Left kidney (tissue), 2 donors: ENCODE data around the gene SLC10A7. TPM values are rescaled to one million over a fixed set of nuclear protein-coding genes. Genes with fewer than 3 reads are reported as not detected.

ENCODE experiments used
- DNase-seq: peaks from one replicate; pipeline ENCODE4 v3.0.0-alpha.2; 2013
- polyA plus RNA-seq: library from polyadenylated mRNA; unstranded; fragments of 120-200 nt; gene quantifications from one replicate; pipeline ENCODE4 v1.2.1, GENCODE V29; 2013; ENCODE audit not compliant: insufficient read length

SLC10A7 gene
- polyA plus RNA-seq, 1 donor: 15.6 TPM

GRCh38 chr4:146310319-146311021 lies 211.3 kb downstream of the SLC10A7 start:
- DNase-seq: no peak

GRCh38 chr4:146308951-146309350 lies 212.8 kb downstream of the SLC10A7 start:
- DNase-seq: no peak

GRCh38 chr4:146302822-146303221 lies 218.9 kb downstream of the SLC10A7 start:
- no peak for DNase-seq

GRCh38 chr4:146299607-146300006 lies 222.1 kb downstream of the SLC10A7 start:
- DNase-seq: no peak

GRCh38 chr4:146294776-146295175 lies 227.0 kb downstream of the SLC10A7 start:
- DNase-seq: no peak

GRCh38 chr4:146292508-146292907 lies 229.2 kb downstream of the SLC10A7 start:
- DNase-seq: no peak

GRCh38 chr4:146291313-146291712 lies 230.4 kb downstream of the SLC10A7 start:
- no peak for DNase-seq

GRCh38 chr4:146288193-146288592 lies 233.5 kb downstream of the SLC10A7 start:
- DNase-seq: no peak

GRCh38 chr4:146285037-146285436 lies 236.7 kb downstream of the SLC10A7 start:
- no peak for DNase-seq

GRCh38 chr4:146283758-146284651 lies 237.7 kb downstream of the SLC10A7 start:
- DNase-seq: no peak

- DNase-seq: no peak
Measured at GRCh38 chr4:146282657-146283056, 239.1 kb downstream of the SLC10A7 start.

- DNase-seq: no peak
Measured at GRCh38 chr4:146278986-146279385, 242.8 kb downstream of the SLC10A7 start.

- no peak for DNase-seq
Measured at GRCh38 chr4:146275370-146275769, 246.4 kb downstream of the SLC10A7 start.

- no peak for DNase-seq
Measured at GRCh38 chr4:146274774-146275173, 247.0 kb downstream of the SLC10A7 start.

- DNase-seq: no peak
Measured at GRCh38 chr4:146273204-146273901, 248.4 kb downstream of the SLC10A7 start.

GRCh38 chr4:146271466-146271865 lies 250.3 kb downstream of the SLC10A7 start:
- DNase-seq: no peak

GRCh38 chr4:146269228-146269653 lies 252.5 kb downstream of the SLC10A7 start:
- no peak for DNase-seq

GRCh38 chr4:146267826-146268225 lies 253.9 kb downstream of the SLC10A7 start:
- no peak for DNase-seq

GRCh38 chr4:146265950-146266490 lies 255.7 kb downstream of the SLC10A7 start:
- no peak for DNase-seq

- no peak for DNase-seq
Measured at GRCh38 chr4:146263793-146264192, 257.9 kb downstream of the SLC10A7 start.

GRCh38 chr4:146261041-146261440 lies 260.7 kb downstream of the SLC10A7 start:
- no peak for DNase-seq

- no peak for DNase-seq
Measured at GRCh38 chr4:146260521-146260920, 261.2 kb downstream of the SLC10A7 start.
